DND-41 (cell line): ENCODE results near the gene SHROOM3.

Source experiments
- ATAC-seq: fragments of 200-7000 bp; cut with Tn5 transposase; 3 replicates; pipeline ENCODE4 v1.9.1; 2021; ENCODE audit warnings: low read depth; ENCODE audit not compliant: insufficient read depth
- DNase-seq: peaks from one replicate; pipeline ENCODE4 v3.0.0-alpha.2; 2020
- H2AFZ ChIP-seq: 2 replicates; pipeline ENCODE4 v1.6.0; 2012; ENCODE audit warnings: low read depth, low read length
- H3K27ac ChIP-seq: 2 replicates; pipeline ENCODE4 v1.5.1; 2012; ENCODE audit warnings: low read length, inconsistent platforms
- H3K27me3 ChIP-seq: fragments of 200-600 bp; sonication (generic); 2 replicates; pipeline ENCODE4 v1.6.0; 2012; ENCODE audit warnings: low read length, mild to moderate bottlenecking, inconsistent platforms; ENCODE audit not compliant: insufficient read depth, poor library complexity
- H3K36me3 ChIP-seq: 2 replicates; pipeline ENCODE4 v1.5.1; 2012; ENCODE audit warnings: low read length, inconsistent platforms; ENCODE audit not compliant: insufficient read depth
- H3K4me1 ChIP-seq: 2 replicates; pipeline ENCODE4 v1.5.1; 2012; ENCODE audit warnings: mild to moderate bottlenecking, low read length; ENCODE audit not compliant: insufficient read depth
- H3K4me2 ChIP-seq: 2 replicates; pipeline ENCODE4 v1.6.0; 2012; ENCODE audit warnings: mild to moderate bottlenecking, moderate library complexity, low read length, inconsistent platforms; ENCODE audit not compliant: insufficient read depth
- H3K4me3 ChIP-seq, 2 experiments: fragments of 200-600 bp in 1 of 2; shearing (Covaris generic) in 1 of 2; 2 replicates each; pipeline ENCODE4 v1.5.1; 2012 to 2016; ENCODE audit warnings: inconsistent platforms in 2 of 2, low read length in 2 of 2, mild to moderate bottlenecking in 2 of 2, low read depth in 1 of 2, moderate library complexity in 1 of 2
- H3K79me2 ChIP-seq: 2 replicates; pipeline ENCODE4 v1.6.0; 2012; ENCODE audit warnings: low read length, inconsistent platforms; ENCODE audit not compliant: insufficient read depth
- H3K9ac ChIP-seq: 2 replicates; pipeline ENCODE4 v1.6.0; 2012; ENCODE audit warnings: low read depth, mild to moderate bottlenecking, inconsistent platforms, low read length, moderate library complexity
- H3K9me3 ChIP-seq: 2 replicates; pipeline ENCODE4 v1.5.1; 2012; ENCODE audit warnings: low read length, moderate library complexity, mild to moderate bottlenecking, inconsistent platforms; ENCODE audit not compliant: insufficient read depth, severe bottlenecking
- H4K20me1 ChIP-seq: 2 replicates; pipeline ENCODE4 v1.6.0; 2012; ENCODE audit warnings: low read length; ENCODE audit not compliant: insufficient read depth
- EZH2 ChIP-seq: IDR thresholded peaks from 3 replicates; pipeline ENCODE4 v1.6.1; 2012; ENCODE audit warnings: borderline replicate concordance, low read depth, mild to moderate bottlenecking, moderate library complexity, low read length, inconsistent platforms; ENCODE audit not compliant: severe bottlenecking
- TF ChIP-seq, protein P1 (sequence below): IDR thresholded peaks from 2 replicates; pipeline ENCODE4 v1.5.1; 2012; ENCODE audit warnings: borderline replicate concordance, low read length, moderate library complexity, mild to moderate bottlenecking; ENCODE audit not compliant: poor library complexity, severe bottlenecking; ENCODE audit errors: extremely low read depth

The SHROOM3 gene

DNA sequence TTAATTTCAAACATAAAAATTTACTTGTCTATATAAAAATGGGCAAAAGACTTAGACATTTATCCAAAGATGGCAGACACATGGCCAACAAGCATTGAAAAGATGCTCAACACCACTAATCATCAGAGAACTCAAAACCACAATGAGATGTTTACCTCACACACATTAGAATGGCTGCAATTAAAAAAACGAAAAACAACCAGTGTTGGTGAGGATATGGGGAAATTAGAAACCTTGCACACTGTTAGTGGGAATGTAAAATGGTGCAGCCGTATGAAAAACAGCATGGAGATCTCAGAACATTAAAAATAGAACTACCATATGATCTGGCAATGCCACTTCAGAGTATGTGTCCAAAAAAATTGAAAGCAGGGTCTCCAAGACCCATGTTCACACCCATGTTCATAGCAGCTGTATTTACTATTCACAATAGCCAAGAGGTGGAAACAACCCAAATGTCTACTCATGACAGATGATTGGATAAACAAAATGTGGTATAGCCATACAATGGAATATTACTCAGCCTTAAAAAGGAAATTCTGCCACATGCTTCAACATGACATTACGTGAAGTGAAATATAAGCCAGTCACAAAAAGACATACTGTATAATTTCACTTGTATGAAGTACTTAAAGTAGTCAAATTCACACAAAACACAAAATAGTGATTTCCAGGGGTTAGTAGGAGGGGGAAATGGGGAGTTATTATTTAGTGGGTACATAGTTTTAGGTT is 316.7 kb downstream of the SHROOM3 start:
- H3K4me3 ChIP-seq = no peak overlapping the region
- no peak overlapping the region for H2AFZ ChIP-seq
- no peaks in the 10 kb centered on the region for H3K36me3 ChIP-seq
- H3K79me2 ChIP-seq = no peaks in the 10 kb centered on the region
- H4K20me1 ChIP-seq = no peaks in the 10 kb centered on the region
- no peak for DNase-seq
- H3K27me3 ChIP-seq = no peaks in the 10 kb centered on the region
- peaks cover 2% of the 10 kb centered on the region for H3K9me3 ChIP-seq
- no peak overlapping the region for H3K4me2 ChIP-seq
- ATAC-seq = no peak
- H3K9ac ChIP-seq = no peak overlapping the region
- TF ChIP-seq, protein P1, sequence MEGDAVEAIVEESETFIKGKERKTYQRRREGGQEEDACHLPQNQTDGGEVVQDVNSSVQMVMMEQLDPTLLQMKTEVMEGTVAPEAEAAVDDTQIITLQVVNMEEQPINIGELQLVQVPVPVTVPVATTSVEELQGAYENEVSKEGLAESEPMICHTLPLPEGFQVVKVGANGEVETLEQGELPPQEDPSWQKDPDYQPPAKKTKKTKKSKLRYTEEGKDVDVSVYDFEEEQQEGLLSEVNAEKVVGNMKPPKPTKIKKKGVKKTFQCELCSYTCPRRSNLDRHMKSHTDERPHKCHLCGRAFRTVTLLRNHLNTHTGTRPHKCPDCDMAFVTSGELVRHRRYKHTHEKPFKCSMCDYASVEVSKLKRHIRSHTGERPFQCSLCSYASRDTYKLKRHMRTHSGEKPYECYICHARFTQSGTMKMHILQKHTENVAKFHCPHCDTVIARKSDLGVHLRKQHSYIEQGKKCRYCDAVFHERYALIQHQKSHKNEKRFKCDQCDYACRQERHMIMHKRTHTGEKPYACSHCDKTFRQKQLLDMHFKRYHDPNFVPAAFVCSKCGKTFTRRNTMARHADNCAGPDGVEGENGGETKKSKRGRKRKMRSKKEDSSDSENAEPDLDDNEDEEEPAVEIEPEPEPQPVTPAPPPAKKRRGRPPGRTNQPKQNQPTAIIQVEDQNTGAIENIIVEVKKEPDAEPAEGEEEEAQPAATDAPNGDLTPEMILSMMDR = no peak
- no peak for TF ChIP-seq EZH2
- H3K4me1 ChIP-seq = no peaks in the 10 kb centered on the region
- H3K27ac ChIP-seq = no peak overlapping the region

GRCh38 chr4:76752861-76753501 is 318.0 kb downstream of the SHROOM3 start:
- Histone ChIP-seq H3K36me3 (no peaks in the 10 kb centered on the region), H2AFZ (no peak overlapping the region), H3K27ac (no peak overlapping the region), H3K79me2 (no peaks in the 10 kb centered on the region), H4K20me1 (no peaks in the 10 kb centered on the region), H3K4me2 (no peak overlapping the region), H3K4me1 (no peaks in the 10 kb centered on the region), H3K4me3 (no peak overlapping the region), H3K27me3 (no peaks in the 10 kb centered on the region), H3K9me3 (peaks cover 2% of the 10 kb centered on the region), H3K9ac (no peak overlapping the region)
- TF ChIP-seq, protein P1 = no peak
- TF ChIP-seq EZH2 = no peak
- ATAC-seq = peak; percentile 67
- no peak for DNase-seq

DNA sequence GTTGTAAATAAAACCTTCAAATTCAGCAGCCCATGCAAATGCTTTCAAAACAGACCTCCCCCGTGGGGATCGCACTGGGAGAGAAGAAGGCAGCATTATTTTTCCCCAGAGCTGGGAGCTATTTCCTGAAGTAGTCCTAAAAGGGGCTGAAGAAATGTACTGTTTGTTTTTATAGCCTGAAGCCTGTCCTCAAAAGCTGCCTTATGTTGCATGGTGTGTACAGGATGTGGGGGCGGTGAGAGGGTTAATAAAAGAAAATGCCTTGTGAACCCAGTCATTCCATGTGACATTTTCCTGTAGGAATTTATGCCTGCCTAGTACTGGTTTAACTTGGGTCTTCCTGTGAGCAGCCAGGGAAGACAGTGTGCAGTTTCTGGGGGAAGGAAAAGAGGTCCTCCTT is 318.8 kb downstream of the SHROOM3 start:
- ATAC-seq (no peak), DNase-seq (no peak)
- Histone ChIP-seq H3K4me3 (no peak overlapping the region), H4K20me1 (no peaks in the 10 kb centered on the region), H3K4me2 (no peak overlapping the region), H3K9ac (no peak overlapping the region), H3K27me3 (no peaks in the 10 kb centered on the region), H3K36me3 (no peaks in the 10 kb centered on the region), H3K79me2 (no peaks in the 10 kb centered on the region), H3K27ac (no peak overlapping the region), H3K4me1 (no peaks in the 10 kb centered on the region), H3K9me3 (peaks cover 2% of the 10 kb centered on the region), H2AFZ (no peak overlapping the region)
- TF ChIP-seq EZH2 = no peak
- TF ChIP-seq, protein P1 = no peak
